Adrenal gland (tissue), 12 donors: ENCODE results near the gene DAZL. TPM values are rescaled to one million over a fixed set of nuclear protein-coding genes. Genes with fewer than 3 reads are reported as not detected.

Source experiments
- DNase-seq, 7 donors: peaks; one replicate each; pipeline ENCODE4 v3.0.0-alpha.2; 2019 to 2020
- H3K27ac ChIP-seq, 5 donors: fragments of 200-600 bp; sonication (generic) in 4 of 5; 1 replicate in 3 of 5; 2 replicates in 2 of 5; pipeline versions ENCODE4 v1.5.1 to v1.8.0; 2016 to 2020; ENCODE audit warnings: mild to moderate bottlenecking in 1 of 5
- H3K27me3 ChIP-seq: fragments of 200-600 bp; 2 replicates; pipeline ENCODE4 v1.8.0; 2021
- H3K36me3 ChIP-seq, 2 donors: fragments of 200-600 bp; replicated peaks in 1 of 2; 1 replicate in 1 of 2; 2 replicates in 1 of 2; pipeline versions ENCODE4 v1.5.1 to v1.8.0; 2018 to 2022
- H3K4me1 ChIP-seq, 2 donors: fragments of 200-600 bp; replicated peaks in 1 of 2; 1 replicate in 1 of 2; 2 replicates in 1 of 2; pipeline versions ENCODE4 v1.5.1 to v1.8.0; 2018 to 2021
- H3K4me3 ChIP-seq, 4 donors: fragments of 200-600 bp; sonication (generic) in 3 of 4; one replicate each; pipeline ENCODE4 v1.5.1; 2016 to 2018
- H3K9me3 ChIP-seq, 3 donors: fragments of 200-600 bp; sonication (generic) in 1 of 3; replicated peaks in 1 of 3; 1 replicate in 2 of 3; 2 replicates in 1 of 3; pipeline versions ENCODE4 v1.5.1 to v1.8.0; 2016 to 2021
- POLR2A ChIP-seq, 2 donors: fragments of 450-650 bp; IDR thresholded peaks; one replicate each; pipeline ENCODE4 v1.6.1; 2017; ENCODE audit warnings: antibody characterized with exemption in 2 of 2, mild to moderate bottlenecking in 2 of 2, moderate library complexity in 1 of 2
- whole genome bisulfite sequencing, 4 donors: extraction: QIAGEN DNeasy Blood & Tissue Kit in 2 of 4; methylation state at CpG; one replicate each; pipeline versions ENCODE4 v1.1.5 to v1.1.7; 2013 to 2017; 5-methylcytosine and 5-hydroxymethylcytosine counted together
- intact Hi-C, 2 donors: fragments of 100-400 bp; cut with DNase I; formaldehyde crosslinking; loops; one replicate each; pipeline versions ENCODE4 v1.14.1 to v1.15.0; 2022 to 2023
- polyA plus RNA-seq, 3 donors: library from polyadenylated mRNA; stranded (reverse); fragments of 200-250 nt in 2 of 3; fragments of 350-450 nt in 1 of 3; fragmentation: Illumina TruSeq in 1 of 3; extraction: RNeasy Lipid Tissue Mini Kit (QIAGEN cat#74804) in 1 of 3; gene quantifications; one replicate each; pipeline ENCODE4 v1.2.3, GENCODE V29; 2013 to 2014
- total RNA-seq, 9 donors: library from RNA; depleted of rRNA in 4 of 9; stranded (reverse); fragments of >200 nt in 4 of 9; fragments of 120-200 nt in 1 of 9; fragmentation: NEBNext Ultra II Directional in 1 of 9; extraction: Animal tissue kit (Norgen Biotek cat#: 25700) in 1 of 9; gene quantifications; one replicate each; pipeline versions ENCODE4 v1.1.0 to v1.2.4, GENCODE V29; 2013 to 2023
- TF ChIP-seq, protein P1 (sequence below), 6 experiments: fragments of 450-650 bp in 4 of 6; fragments of 200-600 bp in 2 of 6; sonication (generic) in 1 of 6; IDR thresholded peaks; 1 replicate in 5 of 6; 2 replicates in 1 of 6; pipeline versions ENCODE4 v1.5.1 to v1.8.0; 2016 to 2021; ENCODE audit warnings: antibody characterized with exemption in 6 of 6, mild to moderate bottlenecking in 2 of 6, moderate library complexity in 1 of 6
- donor health status: healthy with polysubstance abuse.
- donor health status: Bipolar disorder and iron deficiency.
- donor health status: DM: yes; HTN: yes; CAD: no.
- donor health status: DM: no; HTN: no; CAD: no.
- donor health status: DM: no; HTN: no; CAD: no.
- donor health status: DM: yes; HTN: yes; CAD: no.

The DAZL gene
- total and polyA plus RNA-seq, 12 donors = 0.07 TPM; not detected in 11

GRCh38 chr3:16601537-16602005, 3.7 kb downstream of the DAZL start:
- intact Hi-C loops = loop anchor here (5.0 to 10.0 kb wide), 3 partner anchors 433 to 811 kb away; no protein-coding TSS in a partner anchor
- 23 to 28% (median 24%) methylated on average over 3 of the region's 3 CpGs for WGBS, 4 donors
- Histone ChIP-seq H3K27ac (no peak overlapping the region), H3K4me1 (no peaks in the 10 kb centered on the region), H3K9me3 (no peaks in the 10 kb centered on the region), H3K36me3 (no peaks in the 10 kb centered on the region), H3K27me3 (no peaks in the 10 kb centered on the region), H3K4me3 (no peak overlapping the region)
- TF ChIP-seq, protein P1, sequence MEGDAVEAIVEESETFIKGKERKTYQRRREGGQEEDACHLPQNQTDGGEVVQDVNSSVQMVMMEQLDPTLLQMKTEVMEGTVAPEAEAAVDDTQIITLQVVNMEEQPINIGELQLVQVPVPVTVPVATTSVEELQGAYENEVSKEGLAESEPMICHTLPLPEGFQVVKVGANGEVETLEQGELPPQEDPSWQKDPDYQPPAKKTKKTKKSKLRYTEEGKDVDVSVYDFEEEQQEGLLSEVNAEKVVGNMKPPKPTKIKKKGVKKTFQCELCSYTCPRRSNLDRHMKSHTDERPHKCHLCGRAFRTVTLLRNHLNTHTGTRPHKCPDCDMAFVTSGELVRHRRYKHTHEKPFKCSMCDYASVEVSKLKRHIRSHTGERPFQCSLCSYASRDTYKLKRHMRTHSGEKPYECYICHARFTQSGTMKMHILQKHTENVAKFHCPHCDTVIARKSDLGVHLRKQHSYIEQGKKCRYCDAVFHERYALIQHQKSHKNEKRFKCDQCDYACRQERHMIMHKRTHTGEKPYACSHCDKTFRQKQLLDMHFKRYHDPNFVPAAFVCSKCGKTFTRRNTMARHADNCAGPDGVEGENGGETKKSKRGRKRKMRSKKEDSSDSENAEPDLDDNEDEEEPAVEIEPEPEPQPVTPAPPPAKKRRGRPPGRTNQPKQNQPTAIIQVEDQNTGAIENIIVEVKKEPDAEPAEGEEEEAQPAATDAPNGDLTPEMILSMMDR (IDR thresholded peaks at IDR 0.05) = peak in 1 of 6 experiments; percentile 11
- TF ChIP-seq POLR2A (IDR thresholded peaks at IDR 0.05) = no peak
- no peak for DNase-seq

DNA sequence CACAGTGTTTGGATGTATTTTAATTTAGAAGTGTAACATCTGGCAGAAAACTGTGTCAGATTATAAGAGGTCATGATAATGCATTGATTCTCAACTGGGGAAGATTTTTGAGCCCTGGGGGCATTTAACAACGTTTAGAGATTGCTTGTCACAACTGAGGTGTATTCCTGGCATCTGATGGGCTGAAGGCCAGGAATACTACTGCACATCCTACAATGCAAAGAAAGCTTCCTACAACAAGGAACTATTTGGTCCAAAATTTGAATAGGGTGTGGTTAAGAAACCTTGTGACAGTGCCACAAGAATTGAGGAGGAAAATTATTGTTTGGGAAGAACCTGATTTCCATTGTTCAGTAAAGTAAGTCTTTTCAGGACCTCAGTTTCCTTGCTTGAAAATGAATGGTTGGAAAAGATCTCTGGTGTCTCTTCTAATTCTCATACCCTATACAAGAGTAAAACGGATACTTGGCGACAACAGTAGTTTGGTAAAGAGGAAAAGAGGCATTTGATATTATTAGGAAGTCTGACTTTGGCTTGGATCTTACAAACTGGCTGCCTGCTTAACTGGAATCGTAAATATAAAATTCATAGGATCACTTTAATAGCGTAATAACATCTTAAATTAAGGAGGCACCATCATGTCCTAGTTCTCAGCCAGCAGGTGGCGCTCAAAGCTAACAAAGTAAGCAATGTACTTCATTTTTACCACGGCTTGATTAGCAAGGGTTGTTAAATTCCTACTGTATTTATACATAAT, 4.3 kb downstream of the DAZL start:
- DNase-seq = peak; percentile 64 to 95 (median 90)
- Histone ChIP-seq H3K27me3 (no peaks in the 10 kb centered on the region), H3K36me3 (no peaks in the 10 kb centered on the region), H3K4me3 (no peak overlapping the region), H3K4me1 (no peaks in the 10 kb centered on the region), H3K27ac (no peak overlapping the region), H3K9me3 (no peaks in the 10 kb centered on the region)
- no peak for TF ChIP-seq POLR2A (IDR thresholded peaks at IDR 0.05)
- TF ChIP-seq, protein P1 (IDR thresholded peaks at IDR 0.05) = peak; percentile 80 to 93 (median 86)
- 9 to 12% (median 11%) methylated on average over 7 of the region's 7 CpGs for WGBS, 4 donors
- intact Hi-C loops = loop anchor here (5.0 to 10.0 kb wide), 3 partner anchors 434 to 811 kb away; no protein-coding TSS in a partner anchor

- no peaks in the 10 kb centered on the region for H3K4me1 ChIP-seq
- no peaks in the 10 kb centered on the region for H3K27me3 ChIP-seq
- intact Hi-C loops = loop anchor here (5.0 to 10.0 kb wide), 4 partner anchors 435 to 813 kb away; no protein-coding TSS in a partner anchor
- TF ChIP-seq, protein P1 (IDR thresholded peaks at IDR 0.05) = no peak
- no peak for TF ChIP-seq POLR2A (IDR thresholded peaks at IDR 0.05)
- H3K27ac ChIP-seq = no peak overlapping the region
- no peaks in the 10 kb centered on the region for H3K36me3 ChIP-seq
- no peaks in the 10 kb centered on the region for H3K9me3 ChIP-seq
- 56 to 83% (median 58%) methylated on average over 3 of the region's 3 CpGs for WGBS, 4 donors
- DNase-seq = no peak
- H3K4me3 ChIP-seq = no peak overlapping the region
These were observed 5.5 kb downstream of the DAZL start for GRCh38 chr3:16599694-16600093.

DNA sequence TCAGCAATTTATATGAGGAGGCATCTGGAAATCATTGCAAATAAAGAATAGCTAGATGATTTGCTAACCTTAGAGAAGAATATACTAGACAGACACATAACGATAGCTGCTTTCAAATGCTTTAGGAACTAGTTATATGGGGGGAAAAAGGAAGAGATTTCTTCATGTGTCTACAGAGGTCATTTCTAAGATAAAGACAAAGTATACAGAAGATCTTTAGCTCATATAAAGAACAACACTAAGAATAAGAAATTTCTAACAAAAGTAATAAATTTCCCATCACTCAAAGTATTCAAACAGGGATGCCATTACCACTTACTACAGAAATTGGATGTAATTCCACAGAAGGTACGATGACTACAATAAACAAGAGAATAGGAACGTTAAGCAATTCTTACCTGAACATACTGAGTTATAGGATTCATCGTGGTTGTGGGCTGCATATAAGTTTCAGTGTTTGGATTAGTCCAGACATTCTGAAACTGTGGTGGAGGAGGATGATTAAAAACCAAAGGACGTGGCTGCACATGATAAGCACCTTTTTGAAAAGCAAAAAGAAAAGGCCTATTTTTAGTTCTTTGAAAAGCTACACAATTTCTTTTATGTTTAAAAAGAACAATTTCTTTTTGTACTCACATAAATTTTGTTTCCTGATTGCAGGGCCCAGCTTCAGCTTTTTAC, 8.7 kb downstream of the DAZL start:
- no peak overlapping the region for H3K4me3 ChIP-seq
- DNase-seq = no peak
- 81 to 91% (median 89%) methylated on average over 5 of the region's 5 CpGs for WGBS, 4 donors
- H3K4me1 ChIP-seq = no peaks in the 10 kb centered on the region
- no peaks in the 10 kb centered on the region for H3K36me3 ChIP-seq
- no peak overlapping the region for H3K27ac ChIP-seq
- no peaks in the 10 kb centered on the region for H3K9me3 ChIP-seq
- intact Hi-C loops = loop anchor here in 1 of 2 donors (5.0 kb wide), 1 partner anchor 636 kb away; no protein-coding TSS in a partner anchor
- TF ChIP-seq POLR2A (IDR thresholded peaks at IDR 0.05) = no peak
- TF ChIP-seq, protein P1 (IDR thresholded peaks at IDR 0.05) = no peak
- no peaks in the 10 kb centered on the region for H3K27me3 ChIP-seq
